HG02840 (cell line): ENCODE results near the gene HECA.
"Not testable (repeated sequence)": the region's sequence is repeated elsewhere in the genome, so short reads cannot be mapped to it uniquely, and the experiment has no call there.

Source experiments
- ATAC-seq: cut with Tn5 transposase; IDR thresholded peaks from one replicate; pipeline ENCODE4 v1.9.1; 2021; ENCODE audit warnings: mild to moderate bottlenecking, moderate library complexity, moderate number of reproducible peaks; ENCODE audit not compliant: unreplicated experiment, low FRiP score

Gene HECA

DNA sequence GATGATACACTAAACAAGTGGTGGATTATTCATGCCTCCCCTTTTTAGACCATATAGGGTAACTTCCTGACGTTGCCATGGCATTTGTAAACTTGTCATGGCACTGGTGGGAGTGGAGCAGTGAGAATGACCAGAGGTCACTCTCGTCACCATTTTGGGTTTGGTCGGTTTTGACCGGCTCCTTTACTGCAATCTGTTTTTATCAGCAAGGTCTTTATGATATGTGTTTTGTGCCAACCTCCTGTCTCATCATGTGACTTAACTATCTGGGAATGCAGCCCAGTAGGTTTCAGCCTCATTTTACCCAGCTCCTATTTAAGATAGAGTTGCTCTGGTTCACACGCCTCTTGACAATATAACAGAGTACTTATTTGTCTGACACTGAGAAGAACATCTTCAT lies 22.2 kb downstream of the HECA start:
- ATAC-seq = not testable (repeated sequence)

DNA sequence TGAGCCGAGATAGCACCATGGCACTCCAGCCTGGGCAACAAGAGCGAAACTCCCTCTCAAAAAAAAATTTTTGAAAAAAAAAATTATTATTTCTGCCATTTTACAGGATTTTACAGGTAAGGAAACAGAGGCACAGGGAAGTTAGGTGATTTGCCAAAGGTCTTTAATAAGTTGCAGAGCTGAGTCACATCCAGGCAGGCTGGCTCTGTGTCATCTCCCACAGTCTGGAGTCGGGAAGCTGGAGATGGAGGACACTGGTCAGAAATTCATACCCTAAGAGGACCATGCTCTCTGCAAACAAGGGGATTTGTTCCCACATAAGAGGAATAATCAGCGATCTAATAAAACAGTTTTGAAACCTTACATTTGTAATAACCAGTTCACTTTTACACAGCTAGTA lies 24.1 kb downstream of the HECA start:
- ATAC-seq = no peak

DNA sequence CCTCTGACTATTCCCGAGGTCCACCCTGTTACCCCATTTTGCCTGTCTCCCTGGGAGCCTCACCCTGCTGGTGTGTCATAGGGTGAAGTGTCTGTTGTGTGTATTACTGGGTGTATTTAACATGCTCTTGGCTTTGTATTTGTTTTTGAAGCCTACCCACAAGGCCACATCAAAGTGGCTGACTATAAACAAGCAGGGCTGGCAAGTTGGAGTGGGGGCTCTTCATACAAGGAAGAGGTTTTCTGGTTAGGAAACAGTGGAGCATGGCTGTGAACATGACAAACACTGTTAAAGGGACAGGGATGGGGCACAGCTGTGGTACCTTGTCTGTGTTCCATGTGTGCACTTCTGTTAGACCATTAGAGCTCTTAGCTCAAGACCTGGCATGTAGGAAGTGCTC lies 26.3 kb downstream of the HECA start:
- peak; percentile 16 for ATAC-seq

DNA sequence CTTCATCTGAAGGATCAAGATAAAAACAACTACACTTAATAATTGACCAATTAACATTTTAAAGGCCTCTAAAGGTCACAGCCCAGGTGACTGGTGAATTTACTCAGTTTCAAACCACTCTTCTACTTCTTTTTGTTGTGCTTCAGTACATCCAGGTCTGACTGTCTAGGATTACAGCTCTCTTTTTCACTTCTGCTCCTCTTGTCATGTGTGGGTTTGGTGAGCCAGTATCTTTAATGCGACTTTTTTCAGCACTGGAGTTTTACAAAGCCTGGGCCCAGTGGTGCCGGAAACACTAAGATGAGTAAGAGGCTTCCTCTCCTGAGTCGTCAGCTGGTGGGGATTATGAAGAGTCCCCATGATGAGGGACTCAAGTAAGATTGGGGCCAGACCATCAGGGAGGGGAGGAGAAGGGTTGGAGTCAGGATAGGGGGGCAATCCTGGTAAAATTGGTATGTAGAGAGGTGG lies 27.0 kb downstream of the HECA start:
- peak; percentile 97 for ATAC-seq

DNA sequence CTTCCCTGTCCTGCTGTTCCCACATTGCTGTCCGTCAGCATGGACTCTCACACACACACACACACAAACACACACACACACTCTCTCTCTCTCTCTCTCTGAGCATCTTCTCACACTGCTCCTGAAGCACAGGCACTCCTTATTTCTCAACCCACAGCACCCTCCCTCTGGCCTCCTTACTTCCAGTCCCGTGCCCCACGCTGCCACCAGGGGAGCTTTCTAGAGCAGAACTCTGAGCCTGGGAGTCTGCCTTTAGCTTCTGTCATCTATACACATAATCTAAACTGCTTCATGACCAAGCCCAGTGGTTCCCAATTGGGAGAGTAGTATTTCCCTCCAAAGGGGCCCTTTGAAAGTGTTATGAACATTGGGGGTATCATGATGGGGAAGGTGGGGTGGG lies 29.1 kb downstream of the HECA start:
- no peak for ATAC-seq

DNA sequence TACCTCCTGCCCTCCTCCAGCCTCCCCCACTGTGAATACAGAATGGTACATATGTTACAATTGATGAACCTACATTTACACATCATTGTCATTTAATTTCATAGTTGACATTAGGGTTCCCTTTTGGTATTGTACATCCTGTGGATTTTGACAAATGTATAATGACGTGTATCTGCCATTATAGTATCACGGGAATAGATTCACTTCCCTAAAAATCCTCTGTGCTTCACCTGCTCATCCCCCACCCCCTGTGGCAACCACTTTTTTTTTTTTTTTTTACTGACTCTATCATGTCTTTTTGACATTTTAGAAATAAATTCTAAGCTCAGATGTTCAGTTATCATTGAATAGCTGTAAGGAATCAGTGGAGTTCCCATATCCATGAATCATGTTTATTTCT lies 30.4 kb downstream of the HECA start:
- ATAC-seq = no peak

DNA sequence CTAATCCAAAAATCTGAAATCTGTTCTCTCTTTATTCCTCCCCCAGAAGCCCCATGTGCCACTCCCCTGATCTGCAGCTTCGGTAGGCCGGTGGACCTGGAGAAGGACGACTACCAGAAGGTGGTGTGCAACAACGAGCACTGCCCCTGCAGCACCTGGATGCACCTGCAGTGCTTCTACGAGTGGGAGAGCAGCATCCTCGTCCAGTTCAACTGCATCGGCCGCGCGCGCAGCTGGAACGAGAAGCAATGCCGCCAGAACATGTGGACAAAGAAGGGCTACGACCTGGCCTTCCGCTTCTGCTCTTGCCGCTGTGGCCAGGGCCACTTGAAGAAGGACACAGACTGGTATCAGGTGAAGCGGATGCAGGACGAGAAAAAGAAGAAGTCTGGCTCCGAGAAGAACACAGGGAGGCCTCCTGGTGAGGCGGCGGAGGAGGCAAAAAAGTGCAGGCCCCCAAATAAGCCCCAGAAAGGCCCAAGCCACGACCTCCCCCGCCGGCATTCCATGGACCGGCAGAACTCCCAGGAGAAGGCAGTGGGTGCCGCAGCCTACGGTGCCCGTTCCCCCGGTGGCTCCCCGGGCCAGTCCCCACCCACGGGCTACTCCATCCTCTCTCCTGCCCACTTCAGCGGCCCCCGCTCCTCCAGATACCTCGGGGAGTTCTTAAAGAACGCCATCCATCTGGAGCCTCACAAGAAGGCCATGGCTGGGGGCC lies 31.5 kb downstream of the HECA start:
- ATAC-seq = no peak

DNA sequence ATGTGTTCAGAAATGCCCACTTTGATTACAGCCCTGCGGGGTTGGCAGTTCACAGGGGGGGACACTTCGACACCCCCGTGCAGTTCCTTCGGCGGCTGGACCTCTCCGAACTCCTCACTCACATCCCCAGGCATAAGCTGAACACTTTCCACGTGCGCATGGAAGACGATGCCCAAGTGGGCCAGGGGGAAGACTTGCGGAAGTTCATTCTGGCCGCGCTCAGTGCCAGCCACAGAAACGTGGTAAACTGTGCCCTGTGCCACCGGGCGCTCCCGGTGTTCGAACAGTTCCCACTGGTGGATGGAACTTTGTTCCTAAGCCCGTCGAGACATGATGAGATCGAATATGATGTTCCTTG lies 32.1 kb downstream of the HECA start:
- ATAC-seq = no peak

DNA sequence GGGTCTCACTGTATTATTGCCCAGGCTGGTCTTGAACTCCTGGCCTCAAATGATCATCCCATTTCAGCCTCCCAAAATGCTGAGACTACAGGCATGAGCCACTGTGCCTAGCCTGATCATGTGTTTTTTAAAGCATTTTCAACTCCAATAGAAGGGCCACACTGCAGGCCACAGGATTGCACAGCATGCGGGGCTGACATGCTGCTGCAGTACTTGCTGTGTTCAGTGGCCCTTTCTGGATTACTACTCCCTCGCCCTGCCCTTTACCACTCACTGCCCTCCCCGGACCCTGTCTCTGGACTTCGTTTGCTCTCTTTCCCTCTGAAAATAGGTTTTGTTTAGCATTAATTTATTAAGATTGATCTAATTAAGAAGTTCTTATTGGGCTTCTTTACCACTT lies 37.3 kb downstream of the HECA start:
- no peak for ATAC-seq

DNA sequence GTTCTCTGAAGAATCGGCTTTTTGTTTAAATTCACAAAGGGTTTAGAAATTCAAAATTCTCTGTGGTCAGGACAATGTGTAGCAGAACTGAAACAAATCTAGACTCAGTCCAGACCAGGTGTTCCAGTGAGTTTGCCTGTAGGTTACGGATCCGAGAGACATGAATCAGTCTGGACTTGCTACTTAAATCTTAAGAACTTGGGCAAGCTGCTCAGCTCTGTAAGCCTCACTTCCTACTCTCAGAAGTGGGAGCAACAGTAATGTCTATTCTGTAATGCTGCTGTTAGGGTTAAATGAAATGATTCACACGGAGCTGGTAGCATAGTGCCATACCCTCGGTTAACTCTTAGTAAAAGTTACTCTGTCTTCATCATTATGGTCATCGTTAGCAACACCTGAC lies 37.7 kb downstream of the HECA start:
- no peak for ATAC-seq

DNA sequence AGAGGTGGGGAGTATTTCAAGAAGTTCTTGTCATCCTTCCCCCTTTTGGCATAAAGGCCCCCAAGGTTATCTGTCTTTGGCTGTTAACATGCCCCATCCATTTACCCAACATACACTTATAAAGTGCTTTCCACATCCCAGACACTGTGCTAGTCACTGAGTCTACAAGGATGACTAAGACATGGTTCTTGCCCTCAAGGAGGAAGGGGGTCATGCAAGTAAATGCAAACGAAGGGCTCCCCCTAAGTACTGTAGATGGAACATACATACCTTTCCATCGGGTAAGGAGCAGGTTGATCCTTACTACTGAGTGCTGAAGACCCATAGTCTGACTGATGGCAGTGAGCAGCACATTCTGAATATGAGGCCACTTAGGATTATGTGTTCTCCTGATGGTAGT lies 38.3 kb downstream of the HECA start:
- ATAC-seq = no peak

DNA sequence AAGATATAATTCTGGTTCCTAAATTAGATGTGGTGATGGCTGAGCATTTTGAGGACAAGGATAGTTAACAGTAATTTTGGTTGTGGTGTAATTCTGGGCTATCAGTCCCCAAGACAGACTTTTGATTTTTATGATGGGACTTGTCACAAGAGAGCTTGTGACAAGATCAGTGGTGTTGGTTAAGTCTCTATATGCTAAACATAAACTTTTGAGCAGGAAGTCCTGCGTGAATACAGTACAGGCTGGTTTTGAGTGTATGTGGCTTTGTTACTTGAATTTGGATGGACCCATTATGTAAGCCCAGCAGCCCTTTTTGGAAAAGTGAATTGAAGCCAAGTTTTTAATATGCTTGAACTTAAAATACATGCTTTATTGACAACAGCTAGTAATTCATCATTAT lies 38.9 kb downstream of the HECA start:
- ATAC-seq = no peak

DNA sequence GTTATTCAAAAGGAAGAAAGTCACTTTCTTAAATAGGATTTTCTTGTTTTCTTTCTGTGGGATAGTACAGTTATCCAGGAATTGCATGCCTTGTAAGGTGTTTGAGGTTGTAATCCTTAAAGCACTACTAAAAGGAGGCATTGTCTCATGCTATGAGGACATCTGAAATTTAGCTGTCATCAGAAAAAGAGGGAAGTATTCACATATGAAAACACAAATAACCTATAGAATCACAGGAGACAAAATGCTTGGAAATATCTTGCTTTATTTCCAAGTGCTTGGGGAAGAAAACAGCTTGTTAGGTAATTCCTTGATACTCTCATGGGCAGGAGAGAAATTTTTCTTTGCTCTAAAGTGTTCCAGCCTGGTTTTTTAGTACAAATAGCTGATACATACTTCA lies 40.1 kb downstream of the HECA start:
- no peak for ATAC-seq

DNA sequence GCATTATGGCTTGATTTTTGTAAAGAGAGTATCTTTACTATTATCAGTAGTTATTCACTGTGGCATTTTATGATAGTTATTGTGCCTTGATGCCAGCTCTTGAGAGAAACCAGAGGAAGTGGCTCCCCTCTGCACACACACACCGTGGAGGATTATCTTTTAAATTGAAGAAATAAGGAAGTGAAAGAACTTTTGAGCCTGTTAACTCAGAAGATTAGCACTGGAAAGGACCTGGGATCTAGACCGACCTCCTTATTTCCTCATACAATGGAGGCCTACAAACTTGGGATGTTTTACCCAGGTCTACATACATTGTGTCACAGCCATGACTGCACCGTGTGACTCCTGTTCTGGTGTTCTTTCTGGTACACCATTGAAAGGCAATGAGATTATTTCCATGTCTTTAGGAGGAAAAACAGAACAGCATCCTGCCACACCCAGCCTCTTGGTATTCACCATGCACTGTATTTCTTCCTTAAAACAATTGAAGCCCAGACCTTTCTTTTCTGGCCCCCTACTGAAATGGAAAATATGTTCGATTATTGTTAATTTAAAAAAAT lies 40.6 kb downstream of the HECA start:
- ATAC-seq = no peak

DNA sequence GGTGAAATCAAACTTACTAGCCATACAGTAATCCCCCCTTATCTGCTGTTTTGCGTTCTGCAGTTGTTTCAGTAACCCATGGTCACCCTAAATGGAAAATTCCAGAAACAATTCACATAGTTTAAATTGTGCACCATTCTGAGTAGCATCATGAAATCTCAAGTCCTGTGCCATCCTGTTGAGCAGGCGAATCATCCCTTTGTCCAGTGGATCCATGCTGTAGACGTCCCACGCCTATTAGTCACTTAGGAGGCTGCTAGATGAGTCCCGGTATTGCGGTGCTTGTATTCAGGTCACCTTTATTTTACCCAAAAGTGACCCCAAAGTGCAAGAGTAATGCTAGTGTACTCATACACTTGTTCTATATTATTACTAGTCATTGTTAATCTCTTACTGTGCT lies 46.4 kb downstream of the HECA start:
- no peak for ATAC-seq

DNA sequence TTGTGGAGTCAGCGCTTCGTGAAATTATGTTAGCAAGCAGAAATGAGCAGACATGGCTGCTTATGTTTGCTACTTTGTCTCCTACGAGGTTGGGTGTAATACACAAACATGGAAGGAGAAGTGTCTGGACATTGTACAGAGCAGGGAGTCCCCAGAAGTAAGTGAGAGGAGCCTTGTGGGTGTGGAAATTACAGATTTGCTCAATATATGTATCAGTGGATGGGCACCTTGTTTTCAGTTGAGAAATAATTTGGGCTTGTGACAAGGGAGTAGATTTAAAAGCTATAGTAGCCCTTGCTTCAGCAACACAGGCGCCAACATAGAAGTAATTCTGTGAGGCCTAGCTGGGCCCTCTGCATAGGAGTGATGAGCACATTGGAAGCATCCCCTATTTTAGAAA lies 49.2 kb downstream of the HECA start:
- ATAC-seq = no peak

DNA sequence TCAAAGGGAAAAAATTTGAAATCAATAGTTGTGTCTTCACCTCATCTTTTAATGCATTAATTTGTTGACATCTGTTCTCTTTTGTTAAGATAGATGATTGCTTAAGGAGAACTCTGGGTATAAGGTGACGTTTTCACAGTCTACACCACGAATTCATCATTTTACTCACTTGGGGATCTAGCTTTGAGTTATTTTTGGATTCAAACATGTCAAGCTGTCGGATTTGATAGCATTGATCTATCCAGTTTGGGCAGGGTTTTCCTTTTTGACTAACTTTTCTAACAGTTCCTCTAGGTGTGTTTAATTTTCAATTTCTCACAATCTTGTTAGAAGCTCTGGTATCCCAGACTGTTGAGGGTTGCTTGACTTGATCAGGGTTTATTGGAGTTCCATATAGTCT lies 49.6 kb downstream of the HECA start:
- ATAC-seq = no peak

DNA sequence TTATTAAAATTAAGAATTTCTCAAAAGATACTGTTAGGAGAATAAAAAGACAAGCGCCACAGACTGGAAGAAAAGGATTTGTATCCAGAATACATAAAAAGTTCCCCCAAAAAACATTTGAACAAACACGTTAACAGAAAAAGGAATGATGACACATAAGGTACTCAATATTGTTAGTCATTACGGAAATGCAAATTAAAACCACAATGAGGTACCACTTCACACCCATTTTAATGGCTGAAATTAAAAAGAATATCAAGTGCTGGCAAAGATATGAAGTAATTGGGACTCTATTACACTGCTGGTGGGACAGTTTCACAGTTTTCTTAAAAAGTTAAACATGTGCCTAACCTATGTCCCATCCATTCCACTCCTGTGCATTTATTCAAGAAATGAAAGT lies 51.4 kb downstream of the HECA start:
- ATAC-seq = no peak

DNA sequence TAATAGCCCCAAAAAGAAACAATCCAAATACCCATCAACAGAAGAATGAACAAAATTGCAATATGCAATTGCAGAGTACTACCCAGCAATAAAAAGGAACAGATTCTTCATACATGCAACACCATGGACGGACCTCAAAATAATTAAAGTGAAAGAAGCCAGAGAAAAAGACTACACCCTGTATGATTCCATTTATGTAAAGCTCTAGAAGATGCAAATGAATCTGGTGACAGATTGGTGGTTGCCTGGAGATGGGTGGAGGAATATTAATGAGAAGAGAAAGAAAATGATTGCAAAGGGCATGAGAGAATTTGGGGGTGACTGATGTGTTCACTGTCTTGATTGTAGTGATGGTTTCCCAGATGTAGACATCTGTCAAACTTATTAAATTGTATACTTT lies 51.8 kb downstream of the HECA start:
- no peak for ATAC-seq

DNA sequence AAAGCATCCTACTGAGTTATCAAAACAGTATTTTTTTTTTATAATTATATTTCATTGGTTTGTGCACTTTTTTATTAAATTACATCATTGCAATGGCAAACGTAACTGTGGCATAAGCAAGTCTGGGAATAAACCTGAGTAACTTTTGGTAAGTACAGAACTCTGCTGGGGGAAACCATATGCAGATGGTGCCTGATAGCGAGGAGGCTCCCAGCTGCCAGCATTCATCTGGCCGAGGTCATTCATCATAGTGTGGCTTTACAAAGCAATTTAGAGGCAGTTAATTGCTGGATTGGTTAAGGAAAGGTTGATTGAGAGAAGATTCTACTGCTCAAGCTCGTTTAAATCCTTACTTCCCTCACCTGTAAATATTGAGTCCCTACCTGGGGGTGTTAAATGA lies 52.6 kb downstream of the HECA start:
- ATAC-seq = no peak

DNA sequence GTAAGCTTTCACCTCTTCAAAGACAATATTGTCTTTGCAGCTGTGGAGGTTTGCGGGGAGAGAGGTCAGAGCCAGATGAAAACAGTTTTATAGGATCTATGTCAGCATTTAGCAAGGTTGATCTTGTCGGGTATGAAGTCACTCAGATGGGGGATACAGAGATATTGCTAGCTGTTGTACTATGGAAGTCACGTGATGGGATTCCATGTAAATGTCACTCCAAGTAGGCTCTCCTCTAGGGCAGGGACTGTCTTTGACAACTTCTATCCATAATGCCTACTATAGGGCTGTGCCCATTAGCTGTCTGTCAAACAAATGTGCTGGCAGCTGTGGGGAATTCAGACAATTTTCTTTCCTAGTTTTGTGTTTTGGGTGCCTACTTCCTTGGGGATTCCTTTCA lies 54.8 kb downstream of the HECA start:
- ATAC-seq = no peak

DNA sequence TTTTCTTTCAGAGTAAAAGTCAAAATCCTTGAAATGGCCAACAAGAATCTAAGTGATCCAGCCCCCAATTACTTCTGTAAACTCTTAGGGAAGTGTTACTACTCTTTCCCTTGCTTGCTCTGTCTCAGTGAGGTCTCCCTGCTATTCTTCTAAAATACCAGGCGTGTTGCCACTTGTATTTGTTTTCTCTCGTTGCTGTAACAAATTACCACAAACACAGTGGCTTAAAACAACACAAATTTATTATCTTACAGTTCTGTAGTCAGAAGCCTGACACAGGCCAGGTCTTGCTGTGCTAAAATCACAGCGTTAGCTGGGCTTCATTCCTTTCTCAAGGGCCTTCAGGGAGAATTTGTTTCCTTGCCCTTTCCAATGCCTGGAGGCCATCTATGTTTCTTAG lies 59.9 kb downstream of the HECA start:
- ATAC-seq = no peak
